Islet of Langerhans (tissue), 1 donor: ENCODE results near the gene FAH.
"Not testable (repeated sequence)": the region's sequence is repeated elsewhere in the genome, so short reads cannot be mapped to it uniquely, and the experiment has no call there.

Source experiments
- FAIRE-seq: peaks from one replicate; lab custom pipeline; 2011; peaks lifted over from hg19 to GRCh38; lab: Jason Lieb, UNC

The FAH gene

DNA sequence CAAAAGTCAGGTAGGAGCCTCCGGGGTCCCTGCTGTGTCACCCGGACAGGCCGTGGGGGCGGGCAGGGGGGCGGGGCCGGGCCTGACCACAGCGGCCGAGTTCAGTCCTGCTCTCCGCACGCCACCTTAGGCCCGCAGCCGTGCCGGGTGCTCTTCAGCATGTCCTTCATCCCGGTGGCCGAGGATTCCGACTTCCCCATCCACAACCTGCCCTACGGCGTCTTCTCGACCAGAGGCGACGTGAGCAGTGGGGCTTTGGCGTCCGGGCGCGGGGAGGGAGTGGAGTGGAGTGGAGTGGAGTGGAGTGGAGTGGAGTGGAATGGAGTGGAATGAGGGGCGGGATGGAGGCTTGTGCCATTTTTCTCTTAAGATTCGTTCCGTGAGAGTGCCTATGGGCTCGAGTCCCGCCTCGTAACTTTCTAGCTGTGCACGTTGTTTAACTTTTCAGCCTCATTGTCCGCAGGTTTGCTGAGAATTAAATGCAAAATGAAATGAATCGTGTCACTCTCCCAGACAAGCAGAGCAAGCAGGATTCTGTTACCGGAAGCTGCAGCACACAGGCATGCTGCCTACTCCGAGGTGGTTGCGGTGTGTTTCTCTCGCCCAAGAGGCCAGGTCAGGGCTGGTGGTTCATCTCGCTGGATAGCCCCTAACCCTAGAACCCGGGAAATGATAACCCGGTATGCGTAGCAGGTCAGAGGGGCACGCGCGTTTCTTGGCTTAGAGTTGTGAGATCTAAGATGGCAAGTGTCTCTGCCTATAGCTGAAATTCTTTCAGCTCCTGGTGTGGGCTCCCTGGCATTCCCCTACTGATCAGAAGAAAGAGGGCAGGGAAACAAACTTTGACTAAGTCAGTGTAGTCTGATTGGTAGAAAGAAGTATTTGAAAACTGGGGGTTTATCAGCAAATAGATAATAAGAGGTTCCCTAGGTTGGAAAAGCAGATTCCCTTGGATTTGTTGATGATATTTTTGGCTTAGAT, at the start of gene FAH:
TSS of gene FAH (plus strand) at position 104 of the 981 bp plus-strand sequence. CDS start at position 160, 56 bp downstream.
- FAIRE-seq = no peak

DNA sequence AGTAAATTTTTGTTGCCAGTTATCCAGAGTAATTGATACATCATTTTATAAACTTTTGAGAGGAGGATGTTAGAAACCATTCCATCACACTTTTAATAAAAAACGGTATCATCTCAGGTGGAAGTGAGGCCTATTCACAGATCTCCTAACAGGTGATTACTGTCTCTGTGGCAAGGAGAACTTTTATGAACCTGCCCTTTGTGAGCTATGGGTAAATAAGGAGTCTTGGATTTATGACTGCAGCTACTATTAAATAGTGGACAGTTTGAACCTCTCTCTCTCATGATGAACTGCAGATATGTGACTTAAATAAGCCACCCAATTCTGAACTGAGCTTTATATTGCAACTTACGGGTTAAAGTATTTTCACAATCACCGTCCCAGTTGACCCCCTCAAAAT, 47.6 kb upstream of the FAH start:
- no peak for FAIRE-seq

DNA sequence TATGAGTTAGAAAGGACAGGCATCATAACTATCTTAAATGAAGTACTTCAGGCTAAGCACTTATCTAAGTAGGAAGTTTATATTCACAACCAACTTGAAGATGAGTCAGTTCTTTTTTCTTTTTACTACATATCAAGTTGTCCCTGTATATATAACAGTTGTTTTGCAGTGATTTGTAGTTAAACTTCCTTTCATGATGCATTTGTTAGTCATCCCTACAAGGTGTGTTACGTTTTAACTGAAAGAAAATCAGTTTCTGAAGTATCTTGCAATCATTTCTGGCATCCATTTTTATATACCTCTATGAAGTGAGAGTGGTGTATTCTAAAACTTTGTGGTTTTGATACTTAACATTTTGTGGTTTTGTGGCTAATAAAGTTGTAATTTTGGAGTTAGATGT, 47.2 kb upstream of the FAH start:
- FAIRE-seq = no peak

DNA sequence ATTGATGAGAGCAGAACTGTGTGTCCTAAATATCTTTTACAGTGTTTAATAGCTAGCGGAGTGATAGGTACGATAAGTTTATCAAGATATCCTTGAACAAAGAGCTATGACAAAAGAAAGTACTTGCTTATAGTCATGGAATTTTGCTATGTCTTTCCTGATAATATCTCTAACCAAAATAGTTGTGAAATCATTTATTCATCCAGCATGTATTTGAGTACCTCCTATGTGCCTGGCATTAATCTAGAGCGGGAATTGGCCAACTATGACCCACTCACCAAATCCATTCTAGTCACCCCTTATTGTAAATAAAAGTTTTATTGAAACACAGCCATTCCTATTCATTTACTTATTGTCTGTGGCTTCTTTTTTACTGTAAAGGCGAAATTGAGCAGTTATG, 46.7 kb upstream of the FAH start:
- no peak for FAIRE-seq

DNA sequence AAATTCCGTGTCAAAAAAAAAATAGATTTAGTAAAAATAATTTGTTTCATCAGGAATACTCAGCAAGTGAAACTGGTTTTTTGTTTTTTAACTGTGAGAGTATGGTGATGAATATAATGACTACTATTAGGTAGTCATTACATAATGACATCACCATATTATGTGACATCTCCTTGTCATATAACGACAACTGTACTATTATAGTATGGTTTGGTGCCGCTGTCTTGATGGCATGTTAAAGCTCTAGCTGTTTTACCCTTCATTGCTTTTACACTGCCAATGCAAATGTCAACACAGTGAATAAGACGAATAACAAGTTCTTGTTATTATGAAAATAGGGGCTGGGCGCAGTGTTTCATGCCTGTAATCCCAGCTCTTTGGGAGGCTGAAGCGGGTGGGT, 45.6 kb upstream of the FAH start:
- FAIRE-seq = no peak

DNA sequence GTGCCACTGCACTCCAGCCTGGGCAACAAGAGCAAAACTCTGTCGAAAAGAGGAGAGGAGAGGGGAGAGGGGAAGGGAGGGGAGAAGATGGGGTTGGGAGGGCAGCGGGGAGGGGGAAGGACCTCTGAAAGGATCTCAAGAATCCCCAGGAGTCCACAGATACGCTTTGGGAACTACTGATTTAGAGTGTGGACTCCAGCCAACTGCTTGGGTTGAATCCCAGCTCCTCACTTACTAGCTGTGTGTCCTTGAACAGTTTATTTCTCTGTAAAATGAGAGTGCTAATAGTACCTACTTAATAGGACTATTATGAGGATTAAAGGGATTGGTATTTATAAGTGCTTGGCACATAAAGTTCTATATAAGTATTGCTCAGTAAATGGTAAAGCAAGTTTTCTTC, 45.0 kb upstream of the FAH start:
- FAIRE-seq = no peak

DNA sequence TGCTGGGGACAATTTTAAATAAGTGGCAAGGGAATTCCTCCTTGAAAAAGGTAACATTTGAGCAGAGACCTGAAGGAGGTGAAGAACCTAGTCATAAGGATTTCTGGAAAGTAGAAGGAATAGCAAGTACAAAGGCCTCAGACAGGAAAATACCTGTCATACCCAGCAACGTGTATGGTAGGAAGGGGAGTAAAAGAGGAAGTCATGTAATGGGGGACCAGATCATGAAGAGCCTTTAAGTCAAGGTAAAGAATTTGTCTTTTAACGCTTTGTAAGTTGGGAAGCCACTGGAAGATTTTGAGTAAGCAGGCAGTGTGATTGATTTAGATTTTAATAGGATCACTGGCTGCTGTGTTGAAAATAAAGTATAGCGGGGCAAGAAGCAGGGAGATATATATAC, 43.4 kb upstream of the FAH start:
- FAIRE-seq = no peak

DNA sequence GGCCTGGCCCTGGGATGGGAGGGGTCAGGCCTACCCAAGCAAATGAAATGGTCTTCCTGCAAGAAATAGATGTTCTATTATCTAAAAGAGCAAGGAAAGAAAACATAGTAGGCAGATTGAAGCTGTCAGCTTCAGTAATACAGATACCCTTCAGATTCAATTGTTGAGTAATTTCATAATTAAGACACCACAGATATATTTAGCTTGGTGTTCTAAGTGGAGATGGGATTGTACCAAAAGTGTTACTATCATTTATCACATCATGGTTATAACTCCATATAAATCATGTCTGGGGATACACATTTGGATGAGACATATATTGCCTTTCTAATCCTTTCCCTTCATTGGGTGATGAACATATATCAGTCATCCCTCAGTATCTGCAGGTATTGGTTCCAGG, 41.9 kb upstream of the FAH start:
- FAIRE-seq = no peak

DNA sequence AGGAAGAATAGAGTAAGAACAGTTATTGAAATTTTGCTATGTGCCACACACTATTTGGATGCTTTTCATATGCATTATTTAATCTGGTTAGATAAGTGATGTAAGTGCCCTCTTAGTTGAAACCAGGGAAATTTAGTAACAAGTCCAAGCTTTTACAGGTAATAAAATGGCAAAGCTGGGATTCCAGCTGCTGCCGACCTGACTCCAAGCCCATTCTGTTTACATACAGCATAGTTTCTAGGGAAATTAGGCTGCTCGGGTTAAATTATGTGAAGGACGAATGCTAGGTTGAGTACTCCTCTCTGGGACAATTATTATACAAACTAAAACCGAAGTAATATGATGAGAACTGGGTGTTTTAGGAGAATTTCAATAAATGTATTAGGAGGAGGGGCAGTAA, 38.7 kb upstream of the FAH start:
- no peak for FAIRE-seq

DNA sequence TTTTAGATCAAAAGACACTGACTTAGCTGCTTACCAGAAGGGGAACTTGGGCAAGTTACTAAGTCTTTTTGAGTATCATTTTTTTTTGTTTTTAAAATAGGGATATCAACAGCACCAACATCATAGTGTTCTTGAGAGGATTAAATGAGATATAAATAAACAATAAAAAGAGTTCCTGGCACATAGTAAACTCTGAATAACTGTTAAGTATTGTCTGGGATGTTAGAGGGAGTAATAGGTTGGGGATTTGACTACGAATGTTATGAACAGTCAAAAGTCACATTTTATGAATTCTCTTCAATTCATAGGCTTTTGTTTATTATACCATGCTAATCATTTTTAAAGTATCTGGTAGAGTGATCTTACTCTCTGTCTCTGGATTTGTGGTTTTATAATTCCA, 37.8 kb upstream of the FAH start:
- FAIRE-seq = no peak

DNA sequence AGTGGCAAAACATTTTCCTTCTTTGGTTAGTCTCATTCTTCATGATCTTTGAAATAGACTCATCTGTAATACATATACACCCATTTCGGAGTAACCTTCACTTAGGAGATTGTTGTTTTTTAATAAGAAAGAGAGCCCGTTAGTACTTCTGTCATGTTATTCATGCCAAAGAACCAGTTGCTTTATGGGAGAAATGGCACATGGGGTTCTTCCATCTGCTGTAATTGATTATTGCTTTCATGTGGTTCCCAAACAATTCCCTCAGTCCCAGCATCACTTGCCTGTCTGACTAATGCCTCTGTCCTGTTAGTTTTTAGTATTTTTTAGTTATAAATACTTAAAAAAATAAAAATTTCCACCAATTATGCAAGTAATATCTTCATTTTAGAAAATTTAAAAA, 33.8 kb upstream of the FAH start:
- FAIRE-seq = no peak

DNA sequence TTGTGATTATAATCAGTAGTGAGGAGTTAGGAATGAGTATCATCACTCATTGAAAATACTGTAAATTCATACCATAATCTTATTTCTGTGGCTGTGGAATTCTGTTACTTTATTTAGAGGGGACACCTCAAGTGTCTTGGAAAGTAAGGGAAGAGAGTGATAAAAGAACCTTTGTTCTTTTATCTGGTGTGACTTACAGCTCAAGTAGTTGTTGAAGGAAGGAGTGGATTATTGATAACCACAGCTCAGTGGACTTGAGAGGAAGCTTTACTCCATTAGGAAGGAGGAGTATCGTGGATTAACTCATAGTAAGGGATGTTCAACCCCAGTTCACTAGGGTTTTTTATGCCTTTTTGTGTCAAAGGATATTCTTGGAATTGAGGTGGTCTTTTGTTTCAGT, 32.2 kb upstream of the FAH start:
- FAIRE-seq = no peak

DNA sequence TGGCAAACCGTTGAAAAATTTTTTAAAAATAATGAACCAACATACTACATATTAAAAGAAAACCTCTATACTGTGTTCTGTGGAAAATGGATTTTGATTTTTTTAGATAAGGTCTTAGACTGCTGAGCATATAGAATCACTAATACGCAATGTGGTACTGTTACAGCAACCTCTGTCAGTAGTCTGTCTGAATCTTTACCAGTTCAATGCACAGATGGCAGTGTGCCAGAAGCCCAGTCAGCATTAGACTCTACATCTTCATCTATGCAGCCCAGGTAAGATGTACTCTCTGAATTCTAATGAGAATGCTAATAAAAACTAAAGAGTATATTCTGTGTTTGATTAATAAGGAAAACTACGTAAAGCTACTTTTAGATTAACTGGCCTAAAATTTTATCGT, 31.3 kb upstream of the FAH start:
- FAIRE-seq = no peak

DNA sequence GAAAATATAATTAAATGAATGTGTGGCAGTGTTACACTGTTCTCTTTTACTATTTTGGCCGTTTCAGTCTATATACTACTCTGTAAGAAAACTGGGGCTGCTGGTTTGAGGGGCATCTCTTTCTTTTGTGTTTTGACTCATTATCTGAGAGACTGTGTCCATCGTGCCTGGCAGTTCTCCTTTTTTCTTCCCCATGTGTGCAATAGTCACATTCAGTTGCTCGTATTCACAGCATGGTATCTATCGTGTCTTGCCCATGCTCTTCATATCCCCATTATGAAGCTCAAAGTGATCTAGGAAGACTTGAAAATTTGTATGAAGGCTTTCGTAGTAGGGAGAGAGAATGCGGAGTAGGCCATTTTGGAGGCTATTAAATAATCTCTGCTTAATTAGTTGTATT, 29.8 kb upstream of the FAH start:
- no peak for FAIRE-seq

DNA sequence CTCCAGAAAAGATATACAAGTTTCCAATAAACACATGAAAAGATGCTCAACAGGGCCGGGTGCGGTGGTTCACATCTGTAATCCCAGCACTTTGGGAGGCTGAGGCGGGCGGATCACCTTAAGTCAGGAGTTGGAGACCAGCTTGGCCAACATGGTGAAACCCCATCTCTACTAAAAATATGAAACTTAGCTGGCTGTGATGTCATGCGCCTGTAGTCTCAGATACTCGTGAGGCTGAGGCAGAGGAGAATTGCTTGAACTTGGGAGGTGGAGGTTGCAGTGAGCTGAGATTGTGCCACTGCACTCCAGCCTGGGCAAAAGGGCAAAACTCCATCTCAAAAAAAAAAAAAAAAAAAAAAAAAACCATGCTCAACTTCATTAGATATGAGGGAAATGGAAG, 25.5 kb upstream of the FAH start:
- FAIRE-seq = not testable (repeated sequence)

DNA sequence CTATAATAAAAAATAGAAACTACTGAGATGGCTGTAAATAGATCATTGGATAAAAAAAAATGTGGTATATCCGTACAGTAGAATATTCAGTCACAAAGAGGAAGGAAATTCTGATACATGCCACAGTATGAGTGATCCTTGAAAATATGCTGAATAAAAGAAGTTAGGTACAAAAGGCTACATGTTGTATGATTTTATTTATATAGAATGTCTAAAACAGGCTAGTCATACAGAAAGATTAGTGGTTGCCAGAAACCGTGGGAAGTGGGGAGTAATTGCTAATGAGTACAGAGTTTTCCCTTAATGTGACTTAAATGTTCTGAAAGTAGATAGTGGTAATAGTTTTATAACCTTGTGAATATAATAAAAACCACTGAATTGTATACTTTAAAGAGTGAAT, 24.9 kb upstream of the FAH start:
- FAIRE-seq = no peak

DNA sequence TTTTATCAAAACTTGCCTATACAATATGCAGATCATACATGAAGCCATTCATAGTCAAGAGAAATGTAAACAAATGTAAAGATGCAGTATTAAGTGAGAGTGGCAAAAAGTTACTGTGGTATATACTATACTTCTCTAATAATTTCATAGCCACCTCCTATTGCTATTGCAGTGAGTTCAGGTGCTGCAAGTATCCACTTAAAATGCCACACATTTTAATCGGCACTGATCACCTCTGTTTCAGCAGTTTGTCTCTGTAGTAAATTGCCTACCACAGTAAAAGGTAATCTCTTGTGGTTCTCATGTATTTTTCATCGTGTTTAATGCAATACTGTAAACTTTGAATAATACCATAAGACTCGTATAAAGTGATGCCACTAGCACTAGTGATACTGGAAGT, 20.4 kb upstream of the FAH start:
- FAIRE-seq = no peak

DNA sequence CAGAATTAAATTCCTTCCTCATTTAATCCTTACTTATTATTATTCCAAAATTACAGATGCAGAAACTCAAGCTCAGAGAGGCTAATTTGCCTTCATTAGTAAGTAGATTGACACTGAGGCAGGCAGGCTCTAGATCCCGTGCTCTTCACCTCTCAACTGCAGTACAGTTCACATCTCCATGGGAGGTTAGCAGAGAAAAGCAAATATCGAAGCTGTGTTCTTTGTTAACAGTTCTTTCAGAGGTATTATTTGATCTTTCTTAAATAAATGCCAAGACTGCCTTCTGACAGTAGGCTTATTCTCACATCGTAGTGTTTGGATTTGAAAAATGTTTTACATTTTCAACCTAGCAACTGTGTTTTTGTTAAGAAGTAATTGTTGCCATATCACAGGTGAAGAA, 15.9 kb upstream of the FAH start:
- FAIRE-seq = no peak

DNA sequence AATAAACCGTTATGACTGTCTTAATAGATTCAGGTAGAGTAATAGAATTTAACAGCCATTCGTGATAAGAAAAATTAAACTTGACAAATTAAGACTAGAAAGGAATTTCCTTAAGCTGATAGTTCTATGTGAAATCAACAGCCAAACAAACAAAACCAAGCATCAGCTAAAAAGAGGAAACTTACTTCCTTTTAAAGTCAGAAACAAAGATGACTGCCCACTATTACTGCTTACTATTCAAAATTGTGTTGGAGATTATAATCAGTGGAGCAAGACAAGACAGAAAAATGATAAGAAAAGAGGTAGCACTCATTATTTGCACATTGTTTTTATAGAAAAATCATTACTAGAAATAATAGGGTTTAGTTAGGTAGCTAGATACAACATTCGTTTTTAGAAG, 13.8 kb upstream of the FAH start:
- FAIRE-seq = no peak

DNA sequence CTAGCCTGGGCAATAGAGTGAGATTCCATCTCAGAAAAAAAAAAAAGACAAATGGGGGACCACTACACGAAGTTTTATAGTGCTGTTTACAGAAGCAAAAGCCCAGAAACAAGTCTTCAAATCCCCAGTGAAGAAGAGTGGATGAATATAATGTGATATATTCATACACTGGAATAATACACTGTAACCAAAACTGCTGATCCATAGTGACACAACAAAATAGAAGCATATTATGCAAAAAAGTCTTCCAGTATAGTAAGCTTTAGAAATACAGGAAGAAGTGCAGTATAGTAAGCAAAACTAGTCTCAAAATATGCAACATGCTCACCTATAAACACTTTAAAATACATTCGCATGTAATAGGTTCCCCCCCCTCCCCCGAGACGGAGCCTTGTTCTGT, 11.9 kb upstream of the FAH start:
- FAIRE-seq = no peak

DNA sequence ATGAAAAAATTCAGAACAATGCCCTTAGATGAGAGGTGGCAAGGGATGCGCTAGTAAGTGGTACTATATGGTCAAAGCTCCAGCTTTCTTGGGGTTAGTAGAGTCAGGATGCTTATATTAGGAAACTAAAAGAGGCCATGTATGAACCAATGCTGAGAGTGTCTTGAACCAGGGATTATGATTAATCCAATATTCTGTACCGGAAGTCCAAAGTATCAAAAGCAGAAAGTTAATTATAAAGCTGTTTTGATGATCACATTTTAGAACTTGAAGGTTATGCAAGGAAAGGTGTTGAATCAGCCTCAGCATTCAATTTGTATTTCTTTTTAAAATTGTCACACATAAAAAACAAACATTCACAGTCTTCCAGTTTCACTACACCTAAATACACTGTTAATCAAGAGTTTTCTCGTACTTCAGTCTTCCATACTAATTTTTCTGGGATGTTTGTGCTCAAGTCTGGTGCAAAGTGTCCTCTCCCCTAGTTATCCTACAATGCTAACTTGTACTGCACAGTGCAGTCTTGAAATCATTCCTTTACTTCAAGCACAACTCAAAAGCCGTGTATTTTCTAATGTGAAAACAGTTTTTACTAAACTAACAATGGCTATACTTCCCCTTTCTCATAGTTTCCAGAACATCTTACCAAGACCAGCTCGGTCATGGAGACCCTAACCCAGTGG, 10.7 kb upstream of the FAH start:
- peak; percentile 62 for FAIRE-seq

DNA sequence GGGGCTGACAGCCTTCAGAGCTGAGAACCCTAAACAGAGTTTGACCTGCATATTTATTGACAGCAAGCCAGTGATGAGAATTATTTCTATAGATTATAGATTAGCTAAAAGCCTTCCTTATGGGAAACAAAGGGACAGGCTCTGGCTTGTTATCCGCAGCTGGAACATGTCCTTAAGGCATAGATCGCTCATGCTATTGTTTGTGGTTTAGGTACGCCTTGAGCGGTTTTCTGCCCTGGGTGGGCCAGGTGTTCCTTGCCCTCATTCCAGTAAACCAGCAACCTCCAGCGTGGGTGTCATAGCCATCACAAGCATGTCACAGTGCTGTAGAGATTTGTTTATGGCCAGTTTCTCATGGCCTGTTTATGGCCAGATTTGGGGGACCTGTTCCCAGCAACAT, 10.2 kb upstream of the FAH start:
- no peak for FAIRE-seq

DNA sequence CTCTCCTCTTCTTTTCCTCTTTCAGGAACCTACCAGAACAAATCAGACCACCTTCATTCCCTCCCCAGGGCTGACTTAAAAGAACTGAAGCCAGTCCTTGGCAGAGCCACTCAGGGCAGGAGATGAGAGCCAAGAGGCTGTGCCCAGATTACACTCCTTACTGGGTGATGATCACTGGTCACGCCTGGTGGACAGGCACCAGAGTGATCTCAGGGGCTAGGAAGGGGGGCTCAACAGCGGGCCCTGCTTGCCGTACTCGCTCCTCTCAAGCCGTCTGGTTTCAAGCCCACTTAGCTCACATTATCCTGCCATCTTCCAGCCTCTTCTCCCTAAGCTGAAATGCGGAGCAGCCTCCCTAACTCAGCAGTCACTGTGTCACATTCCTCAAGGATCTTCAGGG, 1.7 kb upstream of the FAH start:
- no peak for FAIRE-seq

DNA sequence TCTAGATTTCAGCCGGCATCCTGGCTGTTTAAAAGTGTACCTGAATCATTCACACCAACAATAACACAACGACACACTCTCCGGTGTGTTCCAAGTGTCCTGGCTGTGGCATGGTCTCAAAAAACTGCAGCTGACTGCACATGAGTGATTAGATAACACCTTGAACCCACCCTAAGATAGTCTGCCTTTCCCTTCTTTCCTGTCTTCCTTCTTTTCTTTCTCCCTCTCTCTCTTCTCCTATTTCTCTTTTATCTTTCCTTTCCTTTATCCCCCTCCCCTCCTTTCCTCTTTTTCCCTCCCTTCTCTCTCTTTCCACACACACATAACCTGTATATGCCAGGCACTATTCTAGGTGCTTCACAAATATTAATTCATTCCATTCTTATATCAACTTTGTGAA, 1.2 kb upstream of the FAH start:
- no peak for FAIRE-seq
